ENCODE measurements around the gene HSPA12B.

The HSPA12B gene

DNA sequence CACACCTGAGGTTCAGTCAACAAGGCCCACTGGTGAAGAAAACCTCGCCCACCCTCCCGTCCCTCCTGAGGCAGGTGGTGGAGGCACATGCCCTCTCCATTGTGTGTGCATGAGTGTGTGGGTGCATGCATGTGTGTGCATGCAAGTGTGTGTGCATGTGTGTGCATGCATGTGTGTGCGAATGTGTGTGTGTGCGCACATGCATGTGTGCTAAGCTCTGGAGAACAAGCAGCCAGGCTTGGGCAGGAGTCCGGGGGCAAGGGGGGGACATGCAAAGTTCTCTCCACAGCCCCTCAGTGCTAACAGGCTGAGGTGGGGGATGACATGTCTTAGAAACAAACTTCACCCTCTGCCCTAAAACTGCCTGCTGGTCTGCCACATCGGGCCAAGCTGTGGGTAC, 3.1 kb upstream of the HSPA12B start:
- DNase-seq (ENCODE audit: low read depth in 2 of 2, low spot score in 1 of 2), result no peak

DNA sequence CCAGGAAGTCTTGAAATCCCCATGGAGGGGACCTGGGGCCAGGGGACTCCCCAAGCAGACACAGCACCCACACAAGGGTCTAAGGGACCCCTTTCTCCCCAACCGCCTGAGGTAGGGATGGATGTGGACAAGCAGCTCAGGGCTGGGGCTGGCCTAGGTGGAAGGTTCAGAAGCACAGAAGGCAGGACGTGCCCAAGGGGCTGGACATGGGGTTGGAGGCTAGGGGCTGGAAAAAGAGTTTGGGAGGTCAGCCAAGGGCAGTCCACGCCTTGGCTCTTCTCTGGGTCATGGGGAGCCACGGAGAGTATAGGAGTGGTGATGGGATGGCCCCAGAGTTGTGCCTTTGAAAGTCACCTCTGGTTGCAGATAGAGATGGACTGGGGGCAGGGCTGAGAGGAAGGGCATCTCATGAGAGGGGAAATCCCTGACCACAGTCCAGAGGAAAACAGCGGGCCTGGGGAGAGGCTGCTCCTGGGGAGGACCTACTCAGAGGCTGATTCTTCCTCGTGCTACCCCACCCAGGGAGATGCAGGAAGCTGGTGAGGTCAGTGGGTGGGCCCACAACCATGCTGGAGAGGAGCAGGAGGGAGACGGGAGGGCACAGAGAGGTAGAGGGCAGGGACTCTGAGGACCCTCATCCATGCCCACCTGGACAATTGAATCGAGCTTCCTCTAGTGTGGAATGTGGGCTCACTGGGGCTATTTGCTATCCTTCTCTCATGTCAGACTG, 2.5 kb upstream of the HSPA12B start:
- no peak for DNase-seq (ENCODE audit: low read depth in 2 of 2, low spot score in 1 of 2)

DNA sequence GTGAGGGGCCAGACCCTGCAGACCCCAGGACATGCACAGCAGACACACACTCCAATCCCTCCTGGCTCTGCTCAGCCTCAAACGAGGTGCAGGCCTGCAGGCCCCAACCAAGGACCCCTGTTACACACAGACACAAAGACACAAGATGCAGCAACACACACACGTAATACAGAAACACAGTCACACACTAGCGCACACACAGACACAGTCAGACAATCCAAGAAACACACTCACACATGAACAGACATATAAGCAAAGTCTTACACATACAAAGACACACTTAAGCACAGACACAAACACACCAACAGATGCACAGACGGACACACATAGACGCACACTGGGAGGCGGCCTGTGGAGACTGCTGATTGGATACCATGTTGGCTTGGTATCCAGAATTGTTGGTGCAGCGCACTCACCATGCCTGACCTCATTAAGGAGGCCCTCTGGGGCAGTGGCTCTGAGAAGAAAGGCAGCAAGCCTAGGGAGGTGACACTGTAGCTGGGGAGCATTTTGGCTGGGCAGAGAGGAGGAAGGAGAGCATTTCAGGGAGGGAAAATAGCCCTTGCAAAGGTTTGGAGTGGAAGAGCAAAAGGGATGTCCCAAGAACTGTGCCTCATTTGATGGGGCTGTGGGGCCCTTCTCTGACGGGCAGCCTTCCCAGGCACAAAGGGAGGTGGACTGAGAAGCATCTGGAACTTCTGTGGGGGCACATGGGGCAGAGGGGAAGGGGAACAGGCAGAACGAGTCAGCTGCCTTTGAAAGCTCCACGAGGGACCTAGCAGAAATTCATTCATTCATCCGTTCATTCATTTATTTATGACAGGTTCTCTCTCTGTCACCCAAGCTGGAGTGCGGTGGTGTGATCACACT, 1.4 kb upstream of the HSPA12B start:
- no peak for DNase-seq (ENCODE audit: low read depth in 2 of 2, low spot score in 1 of 2)

DNA sequence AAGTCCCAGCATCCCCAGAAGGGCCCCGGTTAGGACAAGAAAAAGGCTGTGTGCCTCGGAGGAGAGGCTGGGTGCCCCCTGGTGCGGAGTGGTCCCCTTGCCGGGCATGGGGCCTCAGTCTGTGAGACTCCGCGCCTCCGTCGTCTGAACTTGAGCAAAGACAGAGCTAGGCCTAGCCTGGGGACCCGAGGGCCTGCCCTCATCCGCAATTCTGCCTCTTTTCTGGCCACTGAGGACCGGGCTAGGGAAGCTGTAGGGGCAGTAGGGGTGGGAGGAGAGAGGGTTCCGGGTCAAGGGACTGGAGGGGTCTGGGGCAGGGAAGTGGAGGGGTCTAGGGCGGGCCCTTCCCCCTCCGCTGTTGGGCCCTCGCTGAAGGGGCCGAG, 550 bp upstream of the HSPA12B start:
- no peak for DNase-seq (ENCODE audit: low read depth in 2 of 2, low spot score in 1 of 2)

DNA sequence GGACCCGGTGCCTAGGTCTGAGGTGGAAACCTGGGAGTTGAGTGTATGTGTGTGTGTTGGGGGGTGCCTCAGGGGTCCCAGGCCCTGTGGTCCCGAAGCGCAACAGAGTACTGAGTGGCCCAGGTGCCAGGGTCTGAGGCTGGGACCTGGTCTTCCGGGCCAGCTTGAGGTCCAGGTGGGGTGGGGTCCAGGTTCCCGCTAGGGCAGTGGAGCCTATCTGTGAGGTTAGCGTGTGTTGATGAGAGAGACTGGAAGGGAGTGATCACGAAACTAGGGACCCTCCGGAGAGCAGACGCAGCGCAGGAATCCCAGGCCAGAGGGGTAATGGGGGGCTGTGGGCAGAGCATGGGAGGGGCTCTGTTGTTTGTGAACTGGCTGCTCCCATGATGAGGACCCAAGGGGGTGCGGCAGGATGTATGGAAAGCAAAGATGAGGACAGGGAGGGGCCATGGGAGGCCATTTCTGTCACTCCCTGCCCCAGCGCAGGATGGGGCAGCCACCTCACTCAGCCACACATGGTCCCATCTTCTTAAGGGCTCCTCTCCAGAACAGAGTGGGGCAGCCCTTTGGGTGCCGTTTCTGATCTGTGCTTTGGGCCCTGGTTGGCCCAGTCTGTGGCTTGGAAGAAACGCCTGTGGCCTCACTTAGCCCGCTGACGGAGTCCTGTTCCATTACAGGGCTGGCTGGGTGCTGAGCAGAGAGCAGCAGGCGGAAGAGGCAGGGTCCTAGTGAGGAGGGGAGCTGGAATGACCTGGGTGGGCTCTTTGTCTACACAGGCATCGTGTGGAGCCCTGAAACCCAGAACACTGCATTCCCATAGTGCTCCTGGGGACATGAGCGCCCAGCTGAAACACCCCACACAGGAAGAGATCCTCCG, 872 bp downstream of the HSPA12B start:
- DNase-seq (ENCODE audit: low read depth in 2 of 2, low spot score in 1 of 2), result no peak

DNA sequence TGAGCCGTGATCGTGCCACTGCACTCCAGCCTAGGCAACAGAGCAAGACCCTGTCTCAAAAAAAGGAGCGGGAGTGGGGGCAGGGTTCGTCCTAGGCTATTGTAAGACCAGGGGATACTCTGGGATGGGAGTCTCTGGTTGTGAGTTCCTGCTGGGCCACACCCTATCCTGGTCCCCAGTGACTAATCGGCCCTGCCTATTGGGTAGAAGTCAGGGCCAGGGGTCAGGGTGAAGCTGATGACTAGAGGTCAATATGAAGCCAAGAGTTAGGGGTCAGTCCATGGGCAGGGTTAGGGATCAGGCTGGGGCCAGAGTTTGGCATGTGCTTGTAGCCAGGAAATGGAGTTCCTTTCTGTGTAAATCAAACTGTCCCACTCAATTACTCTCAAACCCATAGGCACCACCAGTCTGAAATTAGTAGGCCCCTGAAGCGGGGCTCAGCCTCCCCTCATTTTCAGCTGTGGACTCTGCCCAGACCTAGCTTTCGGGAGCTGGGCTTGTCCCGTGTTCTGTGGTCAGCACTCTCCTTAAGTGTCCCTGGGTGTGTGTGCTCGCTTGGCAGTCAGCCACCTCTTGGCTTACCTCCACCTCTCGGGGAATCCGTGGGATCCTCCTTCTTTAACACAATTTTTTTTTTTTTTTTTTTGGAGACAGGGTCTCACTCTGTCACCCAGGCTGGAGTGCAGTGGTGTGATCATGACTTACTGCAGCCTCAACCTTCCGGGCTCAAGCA, 1.8 kb downstream of the HSPA12B start:
- no peak for DNase-seq (ENCODE audit: low read depth in 2 of 2, low spot score in 1 of 2)

DNA sequence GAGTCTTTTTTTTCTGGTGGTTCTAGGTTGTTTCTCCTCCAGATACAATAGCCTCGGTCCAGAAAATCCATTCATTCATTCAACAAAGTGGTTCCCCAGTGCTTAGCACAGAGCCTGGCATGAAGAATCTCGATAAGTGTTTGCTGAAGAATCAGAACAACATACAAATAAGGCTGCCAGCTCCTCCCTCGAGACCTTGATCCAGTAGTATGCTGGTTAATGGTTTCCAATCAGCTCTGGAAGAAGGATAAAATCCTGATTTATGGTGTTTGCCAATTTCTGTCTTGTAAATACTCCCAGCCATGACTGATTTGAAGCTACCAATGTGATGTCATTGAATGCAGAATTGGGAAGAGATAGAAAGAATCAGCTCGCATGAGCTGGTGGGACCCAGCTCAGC, 3.3 kb downstream of the HSPA12B start:
- DNase-seq (ENCODE audit: low read depth in 2 of 2, low spot score in 1 of 2), result no peak

DNA sequence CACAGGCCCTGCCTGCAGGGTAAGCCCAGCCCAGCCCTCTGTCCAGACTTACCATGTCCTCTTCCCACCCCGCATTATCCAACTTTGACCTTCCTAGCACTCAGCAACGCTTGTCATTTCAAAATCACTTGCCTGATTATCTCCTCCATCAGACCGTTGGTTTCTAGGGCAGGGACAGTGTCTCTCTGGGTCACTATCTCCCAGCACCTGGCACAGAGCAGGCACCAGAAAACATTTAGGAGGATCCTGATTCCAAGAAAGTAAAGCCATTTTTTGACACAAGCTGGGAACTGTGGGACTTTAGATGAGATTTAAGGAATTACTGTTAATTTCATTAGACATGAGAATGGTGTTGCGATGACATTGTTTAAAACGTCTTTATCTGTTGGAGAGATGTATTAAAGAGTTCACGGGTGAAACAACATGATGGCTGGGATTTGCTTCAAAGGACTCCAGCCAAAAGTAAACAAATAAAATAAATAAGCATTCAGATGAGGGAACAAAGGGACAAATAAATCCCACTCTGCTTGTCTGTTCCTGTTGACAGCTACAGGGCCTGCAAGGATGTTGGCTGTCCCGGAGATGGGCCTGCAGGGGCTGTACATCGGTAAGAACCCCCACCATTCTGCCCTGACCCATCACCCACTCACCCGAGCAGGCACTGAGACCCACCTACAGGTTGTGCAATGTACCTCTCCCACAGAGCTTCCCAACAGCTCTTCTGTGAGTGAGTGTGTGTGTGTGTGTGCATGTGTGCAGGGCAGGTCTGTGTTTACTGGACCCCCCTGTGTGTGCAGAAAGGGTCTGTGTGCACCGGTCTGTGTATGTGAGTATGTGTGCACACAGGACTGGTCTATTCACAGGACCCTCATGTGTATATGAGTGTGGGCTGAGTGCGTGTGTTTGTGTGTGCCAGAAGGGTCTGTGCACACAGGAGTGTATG, 5.9 kb downstream of the HSPA12B start:
- no peak for DNase-seq (ENCODE audit: low read depth in 2 of 2, low spot score in 1 of 2)

DNA sequence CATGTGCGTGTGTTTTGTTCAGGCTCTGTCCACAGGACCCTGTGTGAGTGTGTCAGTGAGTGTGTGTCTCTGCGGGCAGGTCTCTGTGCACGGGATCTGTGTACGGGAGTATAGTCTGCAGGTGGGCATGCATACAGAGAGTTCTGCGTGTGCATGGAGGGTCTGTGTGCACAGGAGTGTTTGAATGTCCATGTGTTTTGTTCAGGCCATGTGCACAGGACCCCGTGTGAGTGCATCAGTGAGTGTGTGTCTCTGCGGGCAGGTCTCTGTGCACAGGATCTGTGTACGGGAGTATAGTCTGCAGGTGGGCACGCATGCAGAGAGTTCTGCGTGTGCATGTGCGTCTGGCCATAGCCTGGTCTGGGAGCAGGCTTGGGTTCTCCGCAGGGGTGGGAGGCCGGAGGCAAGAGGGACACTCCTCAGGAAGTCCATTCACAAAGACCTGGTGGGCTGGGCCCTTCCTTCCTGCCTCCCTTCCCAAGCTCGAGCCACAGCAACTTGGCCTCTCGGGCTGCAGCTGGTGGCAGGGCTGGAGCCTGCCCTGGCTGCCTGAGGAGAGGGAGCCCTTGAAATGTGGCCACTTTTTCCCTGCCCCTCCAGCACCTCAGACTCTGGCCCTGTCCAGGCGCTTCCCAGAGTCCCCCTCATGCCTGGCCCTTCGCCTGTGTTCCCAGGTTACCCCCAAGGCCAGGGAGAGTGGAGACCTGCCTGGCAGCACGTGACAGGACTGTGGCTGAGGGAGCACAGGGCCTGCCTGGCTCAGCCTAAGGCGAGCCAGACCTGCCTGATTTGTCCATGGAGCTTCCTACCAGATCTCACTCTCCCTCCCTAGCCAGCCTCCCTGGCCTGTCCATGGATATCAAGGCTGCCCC, 6.8 kb downstream of the HSPA12B start:
- DNase-seq (ENCODE audit: low read depth in 2 of 2, low spot score in 1 of 2), result no peak

DNA sequence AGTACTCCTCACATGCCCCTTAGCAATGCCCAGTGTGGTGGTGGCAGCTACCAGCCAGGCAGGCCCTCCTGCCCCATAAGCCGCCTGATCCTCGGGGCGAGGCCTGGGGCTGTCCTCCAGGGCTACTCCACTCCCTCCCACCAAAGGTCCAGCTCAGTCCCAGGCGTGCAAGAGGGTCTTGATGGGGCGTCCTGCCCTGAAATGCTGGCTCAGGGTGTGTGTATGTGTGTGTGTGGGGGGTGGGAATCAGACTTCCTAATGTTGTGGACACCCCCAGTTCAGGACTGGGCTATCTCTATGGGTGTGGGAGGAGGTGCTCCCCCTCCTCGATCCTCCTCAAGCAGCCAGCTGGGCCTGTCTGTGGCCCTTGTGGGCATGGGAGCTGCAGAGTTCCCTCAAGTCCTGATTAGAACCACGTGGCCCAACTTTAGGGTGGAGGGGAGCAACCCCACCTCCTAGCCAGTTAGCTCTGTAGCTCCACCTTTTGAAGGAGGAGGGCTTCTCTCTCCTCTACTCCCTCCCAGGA, 7.5 kb downstream of the HSPA12B start:
- DNase-seq (ENCODE audit: low read depth in 2 of 2, low spot score in 1 of 2), result no peak

DNA sequence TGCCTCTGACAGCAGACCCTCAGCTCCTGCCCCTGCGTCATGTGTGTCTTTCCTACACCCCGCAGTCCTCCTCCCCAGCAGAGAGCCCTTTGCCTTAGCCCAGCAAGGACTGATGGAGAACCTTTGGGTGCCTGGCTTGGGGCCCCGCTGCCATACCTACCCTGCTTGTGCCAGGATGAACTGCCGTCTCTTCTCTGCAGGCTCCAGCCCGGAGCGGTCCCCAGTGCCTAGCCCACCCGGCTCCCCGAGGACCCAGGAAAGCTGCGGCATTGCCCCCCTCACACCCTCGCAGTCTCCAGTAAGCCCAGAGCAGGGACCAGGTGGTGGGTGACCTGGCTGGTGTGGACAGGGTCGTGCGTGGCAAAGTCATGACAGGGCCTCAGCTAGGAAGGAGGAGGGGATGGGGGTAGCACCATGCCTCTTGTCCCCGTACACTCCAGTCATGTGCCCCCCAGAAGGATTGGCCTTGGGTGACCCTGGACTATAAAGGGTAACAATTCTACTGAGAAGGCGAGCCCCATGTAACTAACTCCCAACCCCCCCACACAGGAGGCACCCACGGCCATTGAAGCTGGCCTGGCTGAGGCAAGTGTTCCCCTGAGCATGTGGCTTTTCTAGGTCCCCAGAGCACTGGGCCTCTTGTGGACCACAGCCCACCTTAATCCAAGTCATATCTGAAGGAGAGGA, 8.3 kb downstream of the HSPA12B start:
- DNase-seq (ENCODE audit: low read depth in 2 of 2, low spot score in 1 of 2), result no peak

DNA sequence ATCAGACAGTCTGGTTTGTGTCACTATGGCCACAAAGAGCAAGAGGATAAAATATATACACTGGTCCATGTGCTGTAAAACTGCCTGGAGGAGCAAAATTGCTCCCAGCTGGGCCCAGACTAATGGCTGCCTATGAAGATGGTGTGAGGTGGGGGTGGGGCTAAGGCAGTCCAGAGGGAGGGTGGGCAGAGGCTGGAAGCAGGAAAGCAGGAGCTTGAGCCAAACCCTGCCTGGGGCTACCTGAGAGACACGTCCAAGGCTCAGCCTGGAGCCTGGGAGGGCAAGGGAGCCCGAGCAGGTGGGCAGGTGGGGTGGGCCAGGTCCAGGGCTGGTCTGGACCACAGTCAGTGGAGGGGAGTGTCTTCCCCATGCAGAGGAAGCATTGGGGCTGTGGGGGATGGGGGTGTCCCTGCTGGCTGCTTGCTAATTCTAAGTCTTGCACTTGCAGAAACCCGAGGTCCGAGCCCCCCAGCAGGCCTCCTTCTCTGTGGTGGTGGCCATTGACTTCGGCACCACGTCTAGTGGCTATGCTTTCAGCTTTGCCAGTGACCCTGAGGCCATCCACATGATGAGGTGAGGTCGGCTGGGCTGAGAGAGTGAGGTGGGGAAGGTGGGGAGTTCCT, 9.5 kb downstream of the HSPA12B start:
- no peak for DNase-seq (ENCODE audit: low read depth in 2 of 2, low spot score in 1 of 2)

DNA sequence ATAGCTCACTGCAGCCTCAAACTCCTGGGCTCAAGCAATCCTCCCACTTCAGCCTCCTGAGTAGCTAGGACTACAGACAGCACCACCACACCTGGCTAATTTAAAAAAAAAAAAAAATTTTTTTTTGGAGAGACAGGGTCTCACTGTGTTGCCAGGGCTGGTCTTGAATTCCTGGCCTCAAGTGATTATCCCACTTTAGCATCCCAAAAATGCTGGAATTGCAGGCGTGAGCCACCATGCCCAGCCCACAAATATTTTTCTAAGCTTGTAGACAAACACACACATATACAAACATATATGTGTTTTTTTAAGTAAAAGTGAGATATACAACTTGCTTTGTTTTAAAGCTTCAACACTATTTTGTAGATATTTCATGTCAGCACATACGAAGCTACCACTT, 10.8 kb downstream of the HSPA12B start:
- no peak for DNase-seq (ENCODE audit: low read depth in 2 of 2, low spot score in 1 of 2)

DNA sequence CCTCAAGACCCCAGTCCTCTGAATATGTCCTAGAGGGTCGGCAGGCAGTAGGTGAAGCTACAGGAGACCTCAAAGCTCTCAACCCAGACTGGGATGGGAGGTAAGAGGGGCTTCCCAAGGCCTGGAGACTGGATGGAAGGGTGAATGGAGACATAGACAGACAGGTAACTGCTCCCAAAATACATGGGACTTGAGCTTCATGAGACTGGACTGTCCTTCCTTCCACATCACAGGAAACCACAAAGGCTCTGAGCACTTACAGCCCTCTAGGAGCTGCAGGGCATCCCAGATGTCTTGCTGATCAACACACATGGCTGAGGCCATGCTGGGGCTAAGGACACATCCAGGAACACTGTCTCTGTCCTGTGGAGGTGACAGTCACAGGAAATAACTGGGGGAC, 11.6 kb downstream of the HSPA12B start:
- no peak for DNase-seq (ENCODE audit: low read depth in 2 of 2, low spot score in 1 of 2)

DNA sequence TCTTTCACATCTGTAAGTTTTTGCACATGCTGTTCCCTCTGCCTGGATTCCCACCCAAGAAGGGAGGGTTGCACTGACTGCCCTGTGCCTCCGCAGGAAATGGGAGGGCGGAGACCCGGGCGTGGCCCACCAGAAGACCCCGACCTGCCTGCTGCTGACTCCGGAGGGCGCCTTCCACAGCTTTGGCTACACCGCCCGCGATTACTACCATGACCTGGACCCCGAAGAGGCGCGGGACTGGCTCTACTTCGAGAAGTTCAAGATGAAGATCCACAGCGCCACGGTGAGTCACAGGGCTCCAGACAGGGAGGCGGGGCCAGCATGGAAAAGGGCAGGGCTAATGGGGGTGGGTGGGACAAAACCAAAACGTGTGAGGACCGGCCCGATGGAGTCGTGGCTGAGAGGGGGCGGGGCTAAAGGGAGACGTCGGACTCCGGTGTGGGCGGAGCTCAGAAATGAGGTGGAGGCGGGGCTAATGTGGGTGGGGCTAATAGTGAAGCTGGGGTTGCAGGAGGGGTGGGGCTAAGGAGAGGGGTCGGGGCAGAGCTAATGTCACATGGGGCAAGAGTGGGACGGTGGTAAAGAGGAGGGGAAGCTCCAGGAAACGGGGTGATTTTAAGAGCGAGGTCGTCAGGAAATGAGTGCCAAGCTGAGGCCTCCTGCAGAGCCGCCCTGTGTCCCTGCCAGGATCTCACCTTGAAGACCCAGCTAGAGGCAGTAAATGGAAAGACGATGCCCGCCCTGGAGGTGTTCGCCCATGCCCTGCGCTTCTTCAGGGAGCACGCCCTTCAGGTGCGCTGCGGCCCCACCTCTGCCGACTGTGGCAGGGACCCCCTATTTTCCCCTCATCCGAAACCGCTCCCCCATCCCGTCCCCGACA, 12.6 kb downstream of the HSPA12B start:
- DNase-seq (ENCODE audit: low read depth in 2 of 2, low spot score in 1 of 2), result peak; percentile 45 to 46

DNA sequence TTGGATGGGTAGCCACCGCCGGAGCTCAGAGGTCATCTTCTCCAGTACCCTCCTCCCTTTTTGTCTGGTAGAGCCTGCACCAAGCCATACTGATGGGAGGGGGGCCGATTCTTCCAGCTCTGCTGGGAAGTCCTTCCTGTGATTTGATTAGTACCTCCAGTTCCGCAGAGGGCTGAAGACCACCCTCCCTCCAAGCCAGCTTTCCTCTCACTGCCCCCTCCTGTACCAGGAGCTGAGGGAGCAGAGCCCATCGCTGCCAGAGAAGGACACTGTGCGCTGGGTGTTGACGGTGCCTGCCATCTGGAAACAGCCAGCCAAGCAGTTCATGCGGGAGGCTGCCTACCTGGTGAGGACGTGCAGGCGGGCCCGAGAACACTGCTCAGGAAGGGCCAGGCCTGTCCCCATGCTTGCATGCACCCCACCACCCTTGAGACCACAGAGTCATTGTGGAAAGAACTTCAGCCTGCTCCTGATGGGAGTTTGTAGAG, 13.2 kb downstream of the HSPA12B start:
- no peak for DNase-seq (ENCODE audit: low read depth in 2 of 2, low spot score in 1 of 2)
